Gastrocnemius medialis (tissue), 4 donors: Measurements from ENCODE around the gene ATP6V1G2. TPM values are rescaled to one million over a fixed set of nuclear protein-coding genes. Genes with fewer than 3 reads are reported as not detected.

Experiments
- ATAC-seq, 2 donors: fragments of 150-250 bp; one replicate each; pipeline ENCODE4 v1.9.1; 2016
- DNase-seq, 2 donors: peaks; one replicate each; pipeline ENCODE4 v3.0.0-alpha.2; 2019
- H3K27ac ChIP-seq, 4 donors: fragments of 200-600 bp; sonication (generic); 1 replicate in 1 of 4; 2 replicates in 3 of 4; pipeline ENCODE4 v1.5.1; 2016 to 2018; ENCODE audit warnings: mild to moderate bottlenecking in 2 of 4, moderate library complexity in 1 of 4
- H3K27me3 ChIP-seq, 3 donors: fragments of 200-600 bp; sonication (generic) in 2 of 3; 1 replicate in 1 of 3; 2 replicates in 2 of 3; pipeline versions ENCODE4 v1.5.1 to v1.6.0; 2016 to 2019; ENCODE audit warnings: mild to moderate bottlenecking in 1 of 3, moderate library complexity in 1 of 3
- H3K36me3 ChIP-seq, 2 donors: fragments of 200-600 bp; sonication (generic) in 1 of 2; one replicate each; pipeline ENCODE4 v1.5.1; 2017 to 2018
- H3K4me1 ChIP-seq, 2 donors: fragments of 200-600 bp; sonication (generic) in 1 of 2; one replicate each; pipeline ENCODE4 v1.5.1; 2016 to 2017; ENCODE audit warnings: mild to moderate bottlenecking in 2 of 2
- H3K4me3 ChIP-seq, 4 donors: fragments of 200-600 bp; sonication (generic) in 3 of 4; 1 replicate in 1 of 4; 2 replicates in 3 of 4; pipeline ENCODE4 v1.5.1; 2016 to 2019; ENCODE audit warnings: mild to moderate bottlenecking in 2 of 4
- H3K9me3 ChIP-seq, 3 donors: fragments of 200-600 bp; sonication (generic) in 2 of 3; 1 replicate in 1 of 3; 2 replicates in 2 of 3; pipeline ENCODE4 v1.5.1; 2016 to 2019
- CTCF ChIP-seq, 5 experiments: fragments of 450-650 bp in 3 of 5; fragments of 200-600 bp in 2 of 5; sonication (generic) in 2 of 5; IDR thresholded peaks in 4 of 5; conservative IDR thresholded peaks in 1 of 5; 1 replicate in 4 of 5; 2 replicates in 1 of 5; pipeline ENCODE4 v1.5.1; 2016 to 2019; ENCODE audit warnings: antibody characterized with exemption in 5 of 5, mild to moderate bottlenecking in 3 of 5, moderate library complexity in 3 of 5
- POLR2A ChIP-seq, 2 donors: fragments of 450-650 bp; IDR thresholded peaks; one replicate each; pipeline ENCODE4 v1.6.1; 2017; ENCODE audit warnings: antibody characterized with exemption in 2 of 2, mild to moderate bottlenecking in 2 of 2, moderate library complexity in 2 of 2
- in situ Hi-C, 4 donors: fragments of 200-750 bp; cut with MboI; loops; one replicate each; pipeline versions ENCODE4 v1.15.0 to v1.8.0; 2017; ENCODE audit warnings: low sequenced_read_pairs in 4 of 4
- intact Hi-C: fragments of 100-400 bp; cut with DNase I; formaldehyde crosslinking; loops from one replicate; pipeline ENCODE4 v1.15.1; 2023; ENCODE audit warnings: low total_unique reads
- total RNA-seq, 4 donors: library from RNA; depleted of rRNA; stranded (reverse); fragments of >200 nt; gene quantifications; one replicate each; pipeline versions ENCODE4 v1.1.0 to v1.2.3, GENCODE V29; 2016

The ATP6V1G2 gene
- total RNA-seq, 4 donors from 2014 or later: 0.46 to 1.8 (median 1.1) TPM

GRCh38 chr6:31587791-31588777 is 41.7 kb upstream of the ATP6V1G2 start:
- intact Hi-C loops (no loop called here), in situ Hi-C loops (no loop called here)
- Histone ChIP-seq H3K36me3 (no peaks in the 10 kb centered on the region), H3K27ac (no peak overlapping the region), H3K4me1 (no peaks in the 10 kb centered on the region), H3K27me3 (peaks cover 0 to 5% (median 0%) of the 10 kb centered on the region in 3 donors), H3K4me3 (no peak overlapping the region), H3K9me3 (no peaks in the 10 kb centered on the region)
- no peak for DNase-seq
- TF ChIP-seq POLR2A (IDR thresholded peaks at IDR 0.05) (no peak), CTCF (IDR thresholded peaks at IDR 0.05 in 4 of 5, conservative IDR thresholded peaks at IDR 0.05 in 1 of 5) (no peak)
- ATAC-seq: no peak

- H3K27ac ChIP-seq: no peak overlapping the region
- no peaks in the 10 kb centered on the region for H3K9me3 ChIP-seq
- TF ChIP-seq CTCF (IDR thresholded peaks at IDR 0.05 in 4 of 5, conservative IDR thresholded peaks at IDR 0.05 in 1 of 5): no peak
- TF ChIP-seq POLR2A (IDR thresholded peaks at IDR 0.05): no peak
- DNase-seq (no peak), ATAC-seq (no peak)
- no peaks in the 10 kb centered on the region for H3K4me1 ChIP-seq
- intact Hi-C loops: no loop called here
- H3K4me3 ChIP-seq: no peak overlapping the region
- in situ Hi-C loops: no loop called here
- H3K36me3 ChIP-seq: no peaks in the 10 kb centered on the region
- H3K27me3 ChIP-seq: peaks cover 0 to 5% (median 0%) of the 10 kb centered on the region in 3 donors
These were observed 40.3 kb upstream of the ATP6V1G2 start for GRCh38 chr6:31586599-31587281.

GRCh38 chr6:31586008-31586407 is 39.6 kb upstream of the ATP6V1G2 start, which contains the start of gene LST1:
Gene LST1, plus strand, starts transcription at chr6:31586277. Its CDS starts 1,023 bp downstream, at chr6:31587300.
- Histone ChIP-seq H3K27ac (no peak within 1 kb of the TSS), H3K4me3 (no peak within 1 kb of the TSS), H3K9me3 (no peaks in the 10 kb centered on the region), H3K4me1 (no peaks in the 10 kb centered on the region), H3K27me3 (peaks cover 0 to 5% (median 0%) of the 10 kb centered on the region in 3 donors), H3K36me3 (no peaks in the 10 kb centered on the region)
- no peak for ATAC-seq
- in situ Hi-C loops (no loop called here), intact Hi-C loops (no loop called here)
- TF ChIP-seq POLR2A (IDR thresholded peaks at IDR 0.05): no peak
- TF ChIP-seq CTCF (IDR thresholded peaks at IDR 0.05 in 4 of 5, conservative IDR thresholded peaks at IDR 0.05 in 1 of 5): no peak
- DNase-seq: no peak

- no peak overlapping the region for H3K27ac ChIP-seq
- H3K4me3 ChIP-seq: no peak overlapping the region
- DNase-seq (no peak), ATAC-seq (no peak)
- H3K36me3 ChIP-seq: no peaks in the 10 kb centered on the region
- peaks cover 0 to 5% (median 0%) of the 10 kb centered on the region in 3 donors for H3K27me3 ChIP-seq
- TF ChIP-seq CTCF (IDR thresholded peaks at IDR 0.05 in 4 of 5, conservative IDR thresholded peaks at IDR 0.05 in 1 of 5) (no peak), POLR2A (IDR thresholded peaks at IDR 0.05) (no peak)
- peaks cover 0 to 3% of the 10 kb centered on the region in 2 donors for H3K4me1 ChIP-seq
- intact Hi-C loops: no loop called here
- in situ Hi-C loops: no loop called here
- H3K9me3 ChIP-seq: no peaks in the 10 kb centered on the region
These were observed 39.1 kb upstream of the ATP6V1G2 start for GRCh38 chr6:31585491-31585890.
